DOHH2 (cell line): ENCODE data around the gene RNF13.

Source experiments
- H3F3A ChIP-seq: fragments of 200-600 bp; sonication (generic), shearing (Covaris generic); 2 replicates; pipeline ENCODE4 v1.6.0; 2016; ENCODE audit warnings: antibody characterized with exemption, mild to moderate bottlenecking; ENCODE audit not compliant: control insufficient read depth, insufficient read depth
- H3K27ac ChIP-seq: fragments of 200-600 bp; sonication (generic); 2 replicates; pipeline ENCODE4 v1.5.1; 2014; ENCODE audit warnings: low read depth, mild to moderate bottlenecking, low read length, moderate library complexity
- H3K27me3 ChIP-seq: fragments of 200-600 bp; sonication (generic); 2 replicates; pipeline ENCODE4 v1.6.1; 2014; ENCODE audit warnings: mild to moderate bottlenecking, low read length, mixed read lengths; ENCODE audit not compliant: control insufficient read depth
- H3K36me3 ChIP-seq: fragments of 200-600 bp; sonication (generic); 2 replicates; pipeline ENCODE4 v1.6.1; 2014; ENCODE audit warnings: mild to moderate bottlenecking, low read length, moderate library complexity, mixed read lengths; ENCODE audit not compliant: control insufficient read depth
- H3K4me1 ChIP-seq: fragments of 200-600 bp; sonication (generic); 2 replicates; pipeline ENCODE4 v1.6.1; 2014; ENCODE audit warnings: mild to moderate bottlenecking, low read length, mixed read lengths; ENCODE audit not compliant: control insufficient read depth
- H3K4me2 ChIP-seq: fragments of 200-600 bp; sonication (generic); 2 replicates; pipeline ENCODE4 v1.6.0; 2014; ENCODE audit warnings: mild to moderate bottlenecking, low read length, moderate library complexity
- H3K4me3 ChIP-seq: fragments of 200-600 bp; sonication (generic); 2 replicates; pipeline ENCODE4 v1.5.1; 2014; ENCODE audit warnings: mild to moderate bottlenecking, low read length, mixed read lengths
- H3K79me2 ChIP-seq: fragments of 200-600 bp; sonication (generic); 2 replicates; pipeline ENCODE4 v1.6.1; 2014; ENCODE audit warnings: mild to moderate bottlenecking, low read length, mixed read lengths; ENCODE audit not compliant: control insufficient read depth
- H3K9me2 ChIP-seq: fragments of 200-600 bp; sonication (generic); replicated peaks from 2 replicates; pipeline ENCODE4 v1.6.1; 2014; ENCODE audit warnings: mild to moderate bottlenecking, low read length, mixed read lengths; ENCODE audit not compliant: control insufficient read depth
- H3K9me3 ChIP-seq: fragments of 200-600 bp; sonication (generic); 2 replicates; pipeline ENCODE4 v1.6.1; 2014; ENCODE audit warnings: antibody characterized with exemption, low read length, mixed read lengths; ENCODE audit not compliant: control insufficient read depth, insufficient read depth
- H4K20me1 ChIP-seq: fragments of 200-600 bp; sonication (generic); 2 replicates; pipeline ENCODE4 v1.6.0; 2014; ENCODE audit warnings: low read depth, mild to moderate bottlenecking, antibody characterized with exemption, low read length, moderate library complexity; ENCODE audit not compliant: control insufficient read depth, insufficient read depth
- EZH2phosphoT487 ChIP-seq: fragments of 200-600 bp; sonication (generic); IDR thresholded peaks from 2 replicates; pipeline ENCODE4 v1.6.1; 2017; ENCODE audit warnings: borderline replicate concordance, mild to moderate bottlenecking, antibody characterized with exemption, low read length, moderate library complexity, mixed read lengths
- TF ChIP-seq, protein P1 (sequence below): fragments of 200-600 bp; sonication (generic); IDR thresholded peaks from one replicate; pipeline ENCODE4 v1.5.1; 2014; ENCODE audit warnings: antibody characterized with exemption, mild to moderate bottlenecking, low read depth, low read length; ENCODE audit not compliant: poor library complexity, severe bottlenecking

RNF13 gene

DNA sequence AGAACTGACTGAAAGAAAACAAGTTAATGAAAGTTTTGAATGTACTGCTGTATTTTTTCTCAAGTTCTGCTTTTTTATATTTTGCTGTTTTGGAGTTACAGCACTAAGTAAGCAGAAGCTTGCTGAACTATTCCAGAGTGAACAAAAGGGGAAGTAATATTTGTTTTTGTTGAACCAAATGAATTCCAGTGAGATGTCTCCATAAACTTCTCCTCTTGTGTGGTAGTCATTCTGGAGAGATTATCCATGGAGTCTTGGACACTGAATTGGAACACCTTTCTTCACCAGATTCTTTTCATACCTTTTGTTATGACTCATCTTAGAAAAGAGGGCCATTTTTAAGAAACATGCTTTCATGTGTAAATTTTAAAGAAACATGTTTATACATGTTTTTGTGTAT, 29.4 kb upstream of the RNF13 start:
- no peaks in the 10 kb centered on the region for H3K79me2 ChIP-seq
- H3K9me2 ChIP-seq = no peaks in the 10 kb centered on the region
- peaks cover 45% of the 10 kb centered on the region for H3K4me1 ChIP-seq
- TF ChIP-seq EZH2phosphoT487 = no peak
- TF ChIP-seq, protein P1, sequence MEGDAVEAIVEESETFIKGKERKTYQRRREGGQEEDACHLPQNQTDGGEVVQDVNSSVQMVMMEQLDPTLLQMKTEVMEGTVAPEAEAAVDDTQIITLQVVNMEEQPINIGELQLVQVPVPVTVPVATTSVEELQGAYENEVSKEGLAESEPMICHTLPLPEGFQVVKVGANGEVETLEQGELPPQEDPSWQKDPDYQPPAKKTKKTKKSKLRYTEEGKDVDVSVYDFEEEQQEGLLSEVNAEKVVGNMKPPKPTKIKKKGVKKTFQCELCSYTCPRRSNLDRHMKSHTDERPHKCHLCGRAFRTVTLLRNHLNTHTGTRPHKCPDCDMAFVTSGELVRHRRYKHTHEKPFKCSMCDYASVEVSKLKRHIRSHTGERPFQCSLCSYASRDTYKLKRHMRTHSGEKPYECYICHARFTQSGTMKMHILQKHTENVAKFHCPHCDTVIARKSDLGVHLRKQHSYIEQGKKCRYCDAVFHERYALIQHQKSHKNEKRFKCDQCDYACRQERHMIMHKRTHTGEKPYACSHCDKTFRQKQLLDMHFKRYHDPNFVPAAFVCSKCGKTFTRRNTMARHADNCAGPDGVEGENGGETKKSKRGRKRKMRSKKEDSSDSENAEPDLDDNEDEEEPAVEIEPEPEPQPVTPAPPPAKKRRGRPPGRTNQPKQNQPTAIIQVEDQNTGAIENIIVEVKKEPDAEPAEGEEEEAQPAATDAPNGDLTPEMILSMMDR = no peak
- H3K9me3 ChIP-seq = no peaks in the 10 kb centered on the region
- no peaks in the 10 kb centered on the region for H4K20me1 ChIP-seq
- peak overlapping the region; percentile 32 for H3K27ac ChIP-seq
- 0 out of 2 replicates have a peak, but pooled peaks cover 3% of the 10 kb centered on the region for H3F3A ChIP-seq
- H3K27me3 ChIP-seq = no peaks in the 10 kb centered on the region
- peak overlapping the region; percentile 24; the same call in 1 of the 2 replicates for H3K4me3 ChIP-seq
- H3K4me2 ChIP-seq = peak overlapping the region; percentile 50
- H3K36me3 ChIP-seq = no peaks in the 10 kb centered on the region

DNA sequence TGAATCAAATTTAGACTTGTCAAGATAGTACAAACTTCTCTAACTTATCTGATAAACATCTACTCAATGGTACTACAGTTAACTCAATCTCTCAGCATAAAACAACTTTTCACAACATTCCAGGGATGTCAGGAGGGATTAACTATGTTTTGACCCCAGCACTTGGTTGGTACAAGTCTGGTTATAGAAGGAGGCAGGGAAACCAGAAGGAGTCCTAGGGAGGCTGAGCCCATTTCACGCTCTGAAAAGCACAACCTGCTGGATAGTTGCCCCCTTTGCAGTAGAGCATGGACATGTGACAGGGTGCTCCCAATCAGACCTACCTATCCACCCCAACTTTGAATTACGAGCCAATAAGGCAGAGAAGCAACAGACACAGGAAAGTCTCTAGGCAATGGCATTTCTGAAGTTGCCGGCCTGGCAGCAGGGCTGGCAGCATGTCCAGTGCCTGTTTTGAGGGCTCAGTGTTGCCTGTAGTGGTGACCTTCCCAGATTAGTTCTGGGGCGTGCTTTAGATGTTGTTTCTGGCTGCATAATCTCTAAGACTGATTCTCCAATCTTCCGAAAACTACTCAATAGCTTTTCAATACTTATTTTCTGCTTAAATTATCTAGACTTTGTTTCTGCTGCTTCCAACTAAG, 28.8 kb upstream of the RNF13 start:
- TF ChIP-seq EZH2phosphoT487 = no peak
- peaks cover 45% of the 10 kb centered on the region for H3K4me1 ChIP-seq
- no peak overlapping the region for H3K4me3 ChIP-seq
- peak overlapping the region; percentile 32; the same call in 1 of the 2 replicates for H3K27ac ChIP-seq
- no peaks in the 10 kb centered on the region for H4K20me1 ChIP-seq
- no peaks in the 10 kb centered on the region for H3K9me2 ChIP-seq
- H3K4me2 ChIP-seq = no peak overlapping the region; the same call in 1 of the 2 replicates
- no peaks in the 10 kb centered on the region for H3K9me3 ChIP-seq
- H3F3A ChIP-seq = 0 out of 2 replicates have a peak, but pooled peaks cover 3% of the 10 kb centered on the region
- H3K79me2 ChIP-seq = no peaks in the 10 kb centered on the region
- no peaks in the 10 kb centered on the region for H3K36me3 ChIP-seq
- H3K27me3 ChIP-seq = no peaks in the 10 kb centered on the region

DNA sequence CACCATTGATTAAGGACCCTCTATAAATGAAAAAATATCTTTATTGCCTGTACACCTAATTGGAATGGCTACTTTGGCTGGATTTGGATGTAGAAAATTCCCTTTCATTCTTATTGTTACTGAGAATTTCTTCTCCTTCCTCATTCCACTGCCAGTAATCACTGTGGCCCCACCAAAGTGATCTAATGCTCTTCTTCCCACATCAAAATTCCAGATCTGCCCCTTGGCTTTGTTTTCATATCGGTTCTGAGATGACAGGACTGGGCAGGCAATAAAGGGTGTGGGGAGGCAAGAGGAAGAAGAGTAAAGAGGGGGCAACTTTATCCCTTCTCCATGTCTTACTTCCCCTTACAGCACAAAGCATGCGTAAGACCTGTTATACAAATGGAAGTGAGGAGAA, 22.7 kb upstream of the RNF13 start:
- TF ChIP-seq EZH2phosphoT487 = no peak
- TF ChIP-seq, protein P1 = no peak
- no peak overlapping the region for H3K27ac ChIP-seq
- H3K36me3 ChIP-seq = no peaks in the 10 kb centered on the region
- no peak overlapping the region for H3K4me3 ChIP-seq
- no peaks in the 10 kb centered on the region for H3K9me3 ChIP-seq
- no peaks in the 10 kb centered on the region for H3K4me1 ChIP-seq
- H3K9me2 ChIP-seq = no peaks in the 10 kb centered on the region
- H3K79me2 ChIP-seq = no peaks in the 10 kb centered on the region
- H3K4me2 ChIP-seq = no peak overlapping the region
- H3K27me3 ChIP-seq = peaks cover 8% of the 10 kb centered on the region
- no peaks in the 10 kb centered on the region for H4K20me1 ChIP-seq
- no peaks in the 10 kb centered on the region for H3F3A ChIP-seq

DNA sequence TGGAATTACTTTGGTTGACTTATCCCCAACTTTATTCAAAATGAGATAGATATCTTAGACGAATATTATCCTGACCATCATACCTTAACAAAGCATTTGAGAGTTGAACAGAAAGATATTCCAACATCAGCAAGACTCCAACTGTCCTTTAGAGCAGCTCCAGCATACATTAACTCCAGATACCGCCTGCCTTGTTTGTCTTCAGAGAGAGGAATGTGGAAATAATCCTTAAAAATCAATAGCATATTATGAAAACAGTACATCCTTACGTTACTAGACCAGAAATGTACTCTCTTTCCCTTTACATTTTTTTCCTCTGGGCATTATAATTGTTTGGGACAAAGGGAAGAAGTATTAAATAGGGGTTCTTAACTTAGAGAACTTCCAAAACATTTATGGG, 22.3 kb upstream of the RNF13 start:
- H3K4me1 ChIP-seq = no peaks in the 10 kb centered on the region
- H3K27me3 ChIP-seq = peaks cover 8% of the 10 kb centered on the region

More for the DNA sequence above, 22.3 kb upstream of the RNF13 start:
- H3K79me2 ChIP-seq = no peaks in the 10 kb centered on the region
- no peak overlapping the region for H3K4me3 ChIP-seq
- H3F3A ChIP-seq = no peaks in the 10 kb centered on the region
- no peaks in the 10 kb centered on the region for H3K36me3 ChIP-seq
- no peak overlapping the region for H3K27ac ChIP-seq
- no peaks in the 10 kb centered on the region for H4K20me1 ChIP-seq
- H3K9me3 ChIP-seq = no peaks in the 10 kb centered on the region
- no peak overlapping the region for H3K4me2 ChIP-seq
- H3K9me2 ChIP-seq = no peaks in the 10 kb centered on the region
- TF ChIP-seq, protein P1 = no peak
- TF ChIP-seq EZH2phosphoT487 = no peak
